Measurements from ENCODE around the gene LTBP2.

DNA sequence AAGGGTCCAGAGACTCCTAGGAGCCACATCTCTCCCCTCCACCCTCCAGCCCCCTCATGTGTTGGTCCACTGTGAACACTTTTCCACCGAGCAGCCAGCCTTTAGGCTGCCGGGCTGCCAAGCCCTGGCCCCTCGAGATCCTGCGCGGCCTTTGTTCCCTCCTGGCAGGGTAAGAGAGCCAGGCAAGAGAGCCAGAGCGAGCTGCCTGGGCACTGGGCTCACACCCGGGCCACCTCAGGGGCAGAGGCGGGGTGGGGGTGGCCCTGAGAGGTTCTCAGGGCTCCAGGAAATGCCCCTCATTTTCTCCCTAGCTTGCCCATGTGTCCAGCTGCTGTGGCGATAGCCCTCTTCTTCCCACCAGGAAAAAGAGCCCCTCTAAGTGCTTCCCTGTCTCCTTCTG, 44.8 kb downstream of the LTBP2 start:
- TF ChIP-seq ZNF121 (CRISPR knock-in tag; IDR thresholded peaks at IDR 0.05) (no peak), ZFP36L2 (CRISPR knock-in tag; IDR thresholded peaks at IDR 0.05) (no peak), ZNF558 (CRISPR knock-in tag; IDR thresholded peaks at IDR 0.05; ENCODE audit: borderline replicate concordance) (no peak), RFX5 (IDR thresholded peaks at IDR 0.05; ENCODE audit: low read depth, low read length) (no peak), SAP130 (CRISPR knock-in tag; IDR thresholded peaks at IDR 0.05; ENCODE audit: low read depth) (no peak), ZBTB7A (CRISPR knock-in tag; IDR thresholded peaks at IDR 0.05) (no peak), EP300 (IDR thresholded peaks at IDR 0.05; ENCODE audit: low read depth in 2 of 2, low read length in 2 of 2) (no peak), EP300 (CRISPR knock-in tag; IDR thresholded peaks at IDR 0.05; ENCODE audit: borderline replicate concordance) (no peak), FOXP1 (IDR thresholded peaks at IDR 0.05) (no peak), FOXP1 (CRISPR knock-in tag; IDR thresholded peaks at IDR 0.05) (no peak), NFATC3 (CRISPR knock-in tag; IDR thresholded peaks at IDR 0.05) (no peak)
- TF ChIP-seq, protein P1, sequence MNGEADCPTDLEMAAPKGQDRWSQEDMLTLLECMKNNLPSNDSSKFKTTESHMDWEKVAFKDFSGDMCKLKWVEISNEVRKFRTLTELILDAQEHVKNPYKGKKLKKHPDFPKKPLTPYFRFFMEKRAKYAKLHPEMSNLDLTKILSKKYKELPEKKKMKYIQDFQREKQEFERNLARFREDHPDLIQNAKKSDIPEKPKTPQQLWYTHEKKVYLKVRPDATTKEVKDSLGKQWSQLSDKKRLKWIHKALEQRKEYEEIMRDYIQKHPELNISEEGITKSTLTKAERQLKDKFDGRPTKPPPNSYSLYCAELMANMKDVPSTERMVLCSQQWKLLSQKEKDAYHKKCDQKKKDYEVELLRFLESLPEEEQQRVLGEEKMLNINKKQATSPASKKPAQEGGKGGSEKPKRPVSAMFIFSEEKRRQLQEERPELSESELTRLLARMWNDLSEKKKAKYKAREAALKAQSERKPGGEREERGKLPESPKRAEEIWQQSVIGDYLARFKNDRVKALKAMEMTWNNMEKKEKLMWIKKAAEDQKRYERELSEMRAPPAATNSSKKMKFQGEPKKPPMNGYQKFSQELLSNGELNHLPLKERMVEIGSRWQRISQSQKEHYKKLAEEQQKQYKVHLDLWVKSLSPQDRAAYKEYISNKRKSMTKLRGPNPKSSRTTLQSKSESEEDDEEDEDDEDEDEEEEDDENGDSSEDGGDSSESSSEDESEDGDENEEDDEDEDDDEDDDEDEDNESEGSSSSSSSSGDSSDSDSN (CRISPR knock-in tag; IDR thresholded peaks at IDR 0.05) = no peak
- TF ChIP-seq, protein P2, sequence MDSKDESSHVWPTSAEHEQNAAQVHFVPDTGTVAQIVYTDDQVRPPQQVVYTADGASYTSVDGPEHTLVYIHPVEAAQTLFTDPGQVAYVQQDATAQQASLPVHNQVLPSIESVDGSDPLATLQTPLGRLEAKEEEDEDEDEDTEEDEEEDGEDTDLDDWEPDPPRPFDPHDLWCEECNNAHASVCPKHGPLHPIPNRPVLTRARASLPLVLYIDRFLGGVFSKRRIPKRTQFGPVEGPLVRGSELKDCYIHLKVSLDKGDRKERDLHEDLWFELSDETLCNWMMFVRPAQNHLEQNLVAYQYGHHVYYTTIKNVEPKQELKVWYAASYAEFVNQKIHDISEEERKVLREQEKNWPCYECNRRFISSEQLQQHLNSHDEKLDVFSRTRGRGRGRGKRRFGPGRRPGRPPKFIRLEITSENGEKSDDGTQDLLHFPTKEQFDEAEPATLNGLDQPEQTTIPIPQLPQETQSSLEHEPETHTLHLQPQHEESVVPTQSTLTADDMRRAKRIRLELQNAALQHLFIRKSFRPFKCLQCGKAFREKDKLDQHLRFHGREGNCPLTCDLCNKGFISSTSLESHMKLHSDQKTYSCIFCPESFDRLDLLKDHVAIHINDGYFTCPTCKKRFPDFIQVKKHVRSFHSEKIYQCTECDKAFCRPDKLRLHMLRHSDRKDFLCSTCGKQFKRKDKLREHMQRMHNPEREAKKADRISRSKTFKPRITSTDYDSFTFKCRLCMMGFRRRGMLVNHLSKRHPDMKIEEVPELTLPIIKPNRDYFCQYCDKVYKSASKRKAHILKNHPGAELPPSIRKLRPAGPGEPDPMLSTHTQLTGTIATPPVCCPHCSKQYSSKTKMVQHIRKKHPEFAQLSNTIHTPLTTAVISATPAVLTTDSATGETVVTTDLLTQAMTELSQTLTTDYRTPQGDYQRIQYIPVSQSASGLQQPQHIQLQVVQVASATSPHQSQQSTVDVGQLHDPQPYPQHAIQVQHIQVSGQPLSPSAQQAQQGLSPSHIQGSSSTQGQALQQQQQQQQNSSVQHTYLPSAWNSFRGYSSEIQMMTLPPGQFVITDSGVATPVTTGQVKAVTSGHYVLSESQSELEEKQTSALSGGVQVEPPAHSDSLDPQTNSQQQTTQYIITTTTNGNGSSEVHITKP (CRISPR knock-in tag; IDR thresholded peaks at IDR 0.05; ENCODE audit: low read depth) = no peak
- TF ChIP-seq, protein P3, sequence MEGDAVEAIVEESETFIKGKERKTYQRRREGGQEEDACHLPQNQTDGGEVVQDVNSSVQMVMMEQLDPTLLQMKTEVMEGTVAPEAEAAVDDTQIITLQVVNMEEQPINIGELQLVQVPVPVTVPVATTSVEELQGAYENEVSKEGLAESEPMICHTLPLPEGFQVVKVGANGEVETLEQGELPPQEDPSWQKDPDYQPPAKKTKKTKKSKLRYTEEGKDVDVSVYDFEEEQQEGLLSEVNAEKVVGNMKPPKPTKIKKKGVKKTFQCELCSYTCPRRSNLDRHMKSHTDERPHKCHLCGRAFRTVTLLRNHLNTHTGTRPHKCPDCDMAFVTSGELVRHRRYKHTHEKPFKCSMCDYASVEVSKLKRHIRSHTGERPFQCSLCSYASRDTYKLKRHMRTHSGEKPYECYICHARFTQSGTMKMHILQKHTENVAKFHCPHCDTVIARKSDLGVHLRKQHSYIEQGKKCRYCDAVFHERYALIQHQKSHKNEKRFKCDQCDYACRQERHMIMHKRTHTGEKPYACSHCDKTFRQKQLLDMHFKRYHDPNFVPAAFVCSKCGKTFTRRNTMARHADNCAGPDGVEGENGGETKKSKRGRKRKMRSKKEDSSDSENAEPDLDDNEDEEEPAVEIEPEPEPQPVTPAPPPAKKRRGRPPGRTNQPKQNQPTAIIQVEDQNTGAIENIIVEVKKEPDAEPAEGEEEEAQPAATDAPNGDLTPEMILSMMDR (CRISPR knock-in tag; IDR thresholded peaks at IDR 0.05) = no peak

All from HepG2 (cell line).